ENCODE results near the gene CEP192. TPM values are rescaled to one million over a fixed set of nuclear protein-coding genes. Genes with fewer than 3 reads are reported as not detected.

CEP192 gene
- total and polyA plus RNA-seq, 2 of the 13 experiments (the other 11 are each of a cell fraction or from before 2014, with no cell fraction given), result 15.3 to 24.7 TPM

DNA sequence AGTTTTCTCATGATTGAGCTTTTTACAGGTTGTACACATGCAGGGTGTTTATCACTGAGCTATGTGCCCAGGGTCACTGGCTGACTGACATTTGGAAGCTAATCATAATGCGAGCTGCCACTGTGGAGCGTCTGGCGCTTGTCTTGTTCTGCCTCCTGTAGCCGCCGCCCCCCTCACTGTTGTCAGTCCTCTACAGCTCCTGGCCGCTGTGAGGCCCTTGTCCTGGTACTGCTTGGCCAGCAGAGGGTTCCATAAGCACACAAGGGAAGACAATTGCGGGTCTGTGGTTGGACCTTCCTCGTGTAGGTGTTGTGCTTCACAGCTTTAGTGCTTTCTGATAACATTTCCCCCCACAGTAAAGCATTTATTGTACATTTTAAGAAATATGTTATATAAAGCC is 121.8 kb downstream of the CEP192 start (continued):
- TF ChIP-seq, protein P1, sequence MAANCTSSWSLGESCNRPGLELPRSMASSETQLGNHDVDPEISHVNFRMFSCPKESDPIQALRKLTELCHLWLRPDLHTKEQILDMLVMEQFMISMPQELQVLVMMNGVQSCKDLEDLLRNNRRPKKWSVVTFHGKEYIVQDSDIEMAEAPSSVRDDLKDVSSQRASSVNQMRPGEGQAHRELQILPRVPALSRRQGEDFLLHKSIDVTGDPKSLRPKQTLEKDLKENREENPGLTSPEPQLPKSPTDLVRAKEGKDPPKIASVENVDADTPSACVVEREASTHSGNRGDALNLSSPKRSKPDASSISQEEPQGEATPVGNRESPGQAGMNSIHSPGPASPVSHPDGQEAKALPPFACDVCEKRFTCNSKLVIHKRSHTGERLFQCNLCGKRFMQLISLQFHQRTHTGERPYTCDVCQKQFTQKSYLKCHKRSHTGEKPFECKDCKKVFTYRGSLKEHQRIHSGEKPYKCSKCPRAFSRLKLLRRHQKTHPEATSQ (CRISPR knock-in tag; IDR thresholded peaks at IDR 0.05; ENCODE audit: borderline replicate concordance), result no peak
- TF ChIP-seq ZBTB38 (CRISPR knock-in tag; IDR thresholded peaks at IDR 0.05) (peak; percentile 90), FOXM1 (CRISPR knock-in tag; IDR thresholded peaks at IDR 0.05) (no peak), ZNF563 (CRISPR knock-in tag; IDR thresholded peaks at IDR 0.05) (peak; percentile 96), MIXL1 (CRISPR knock-in tag; IDR thresholded peaks at IDR 0.05) (0 out of 2 replicates have a peak, but pooled peaks have one; percentile 24), ZFP37 (CRISPR knock-in tag; IDR thresholded peaks at IDR 0.05; ENCODE audit: borderline replicate concordance) (no peak), BRCA1 (CRISPR knock-in tag; IDR thresholded peaks at IDR 0.05) (no peak), IRF2 (CRISPR knock-in tag; IDR thresholded peaks at IDR 0.05) (0 out of 2 replicates have a peak, but pooled peaks have one; percentile 45), ZNF331 (CRISPR knock-in tag; IDR thresholded peaks at IDR 0.05) (peak; percentile 41; the same call in 1 of the 2 replicates), MED1 (CRISPR knock-in tag; IDR thresholded peaks at IDR 0.05) (0 out of 2 replicates have a peak, but pooled peaks have one; percentile 24), KDM2A (CRISPR knock-in tag; IDR thresholded peaks at IDR 0.05; ENCODE audit: borderline replicate concordance, low read depth) (peak; percentile 35; the same call in 1 of the 2 replicates), MBD4 (IDR thresholded peaks at IDR 0.05; ENCODE audit: borderline replicate concordance, low read length) (no peak), MAFF (IDR thresholded peaks at IDR 0.05; ENCODE audit: low read depth, low read length) (no peak)
- TF ChIP-seq, protein P2, sequence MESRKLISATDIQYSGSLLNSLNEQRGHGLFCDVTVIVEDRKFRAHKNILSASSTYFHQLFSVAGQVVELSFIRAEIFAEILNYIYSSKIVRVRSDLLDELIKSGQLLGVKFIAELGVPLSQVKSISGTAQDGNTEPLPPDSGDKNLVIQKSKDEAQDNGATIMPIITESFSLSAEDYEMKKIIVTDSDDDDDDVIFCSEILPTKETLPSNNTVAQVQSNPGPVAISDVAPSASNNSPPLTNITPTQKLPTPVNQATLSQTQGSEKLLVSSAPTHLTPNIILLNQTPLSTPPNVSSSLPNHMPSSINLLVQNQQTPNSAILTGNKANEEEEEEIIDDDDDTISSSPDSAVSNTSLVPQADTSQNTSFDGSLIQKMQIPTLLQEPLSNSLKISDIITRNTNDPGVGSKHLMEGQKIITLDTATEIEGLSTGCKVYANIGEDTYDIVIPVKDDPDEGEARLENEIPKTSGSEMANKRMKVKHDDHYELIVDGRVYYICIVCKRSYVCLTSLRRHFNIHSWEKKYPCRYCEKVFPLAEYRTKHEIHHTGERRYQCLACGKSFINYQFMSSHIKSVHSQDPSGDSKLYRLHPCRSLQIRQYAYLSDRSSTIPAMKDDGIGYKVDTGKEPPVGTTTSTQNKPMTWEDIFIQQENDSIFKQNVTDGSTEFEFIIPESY (CRISPR knock-in tag; IDR thresholded peaks at IDR 0.05), result peak; percentile 97
- TF ChIP-seq, protein P3, sequence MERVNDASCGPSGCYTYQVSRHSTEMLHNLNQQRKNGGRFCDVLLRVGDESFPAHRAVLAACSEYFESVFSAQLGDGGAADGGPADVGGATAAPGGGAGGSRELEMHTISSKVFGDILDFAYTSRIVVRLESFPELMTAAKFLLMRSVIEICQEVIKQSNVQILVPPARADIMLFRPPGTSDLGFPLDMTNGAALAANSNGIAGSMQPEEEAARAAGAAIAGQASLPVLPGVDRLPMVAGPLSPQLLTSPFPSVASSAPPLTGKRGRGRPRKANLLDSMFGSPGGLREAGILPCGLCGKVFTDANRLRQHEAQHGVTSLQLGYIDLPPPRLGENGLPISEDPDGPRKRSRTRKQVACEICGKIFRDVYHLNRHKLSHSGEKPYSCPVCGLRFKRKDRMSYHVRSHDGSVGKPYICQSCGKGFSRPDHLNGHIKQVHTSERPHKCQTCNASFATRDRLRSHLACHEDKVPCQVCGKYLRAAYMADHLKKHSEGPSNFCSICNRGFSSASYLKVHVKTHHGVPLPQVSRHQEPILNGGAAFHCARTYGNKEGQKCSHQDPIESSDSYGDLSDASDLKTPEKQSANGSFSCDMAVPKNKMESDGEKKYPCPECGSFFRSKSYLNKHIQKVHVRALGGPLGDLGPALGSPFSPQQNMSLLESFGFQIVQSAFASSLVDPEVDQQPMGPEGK (CRISPR knock-in tag; IDR thresholded peaks at IDR 0.05), result peak; percentile 43; the same call in 1 of the 2 replicates
- TF ChIP-seq, protein P4, sequence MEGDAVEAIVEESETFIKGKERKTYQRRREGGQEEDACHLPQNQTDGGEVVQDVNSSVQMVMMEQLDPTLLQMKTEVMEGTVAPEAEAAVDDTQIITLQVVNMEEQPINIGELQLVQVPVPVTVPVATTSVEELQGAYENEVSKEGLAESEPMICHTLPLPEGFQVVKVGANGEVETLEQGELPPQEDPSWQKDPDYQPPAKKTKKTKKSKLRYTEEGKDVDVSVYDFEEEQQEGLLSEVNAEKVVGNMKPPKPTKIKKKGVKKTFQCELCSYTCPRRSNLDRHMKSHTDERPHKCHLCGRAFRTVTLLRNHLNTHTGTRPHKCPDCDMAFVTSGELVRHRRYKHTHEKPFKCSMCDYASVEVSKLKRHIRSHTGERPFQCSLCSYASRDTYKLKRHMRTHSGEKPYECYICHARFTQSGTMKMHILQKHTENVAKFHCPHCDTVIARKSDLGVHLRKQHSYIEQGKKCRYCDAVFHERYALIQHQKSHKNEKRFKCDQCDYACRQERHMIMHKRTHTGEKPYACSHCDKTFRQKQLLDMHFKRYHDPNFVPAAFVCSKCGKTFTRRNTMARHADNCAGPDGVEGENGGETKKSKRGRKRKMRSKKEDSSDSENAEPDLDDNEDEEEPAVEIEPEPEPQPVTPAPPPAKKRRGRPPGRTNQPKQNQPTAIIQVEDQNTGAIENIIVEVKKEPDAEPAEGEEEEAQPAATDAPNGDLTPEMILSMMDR (CRISPR knock-in tag; IDR thresholded peaks at IDR 0.05), result peak; percentile 90
- TF ChIP-seq, protein P5, sequence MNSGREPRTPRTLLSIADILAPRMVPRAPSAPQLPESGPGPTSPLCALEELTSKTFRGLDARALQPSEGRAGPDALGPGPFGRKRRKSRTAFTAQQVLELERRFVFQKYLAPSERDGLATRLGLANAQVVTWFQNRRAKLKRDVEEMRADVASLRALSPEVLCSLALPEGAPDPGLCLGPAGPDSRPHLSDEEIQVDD (CRISPR knock-in tag; IDR thresholded peaks at IDR 0.05; ENCODE audit: borderline replicate concordance), result no peak
- TF ChIP-seq, protein P6, sequence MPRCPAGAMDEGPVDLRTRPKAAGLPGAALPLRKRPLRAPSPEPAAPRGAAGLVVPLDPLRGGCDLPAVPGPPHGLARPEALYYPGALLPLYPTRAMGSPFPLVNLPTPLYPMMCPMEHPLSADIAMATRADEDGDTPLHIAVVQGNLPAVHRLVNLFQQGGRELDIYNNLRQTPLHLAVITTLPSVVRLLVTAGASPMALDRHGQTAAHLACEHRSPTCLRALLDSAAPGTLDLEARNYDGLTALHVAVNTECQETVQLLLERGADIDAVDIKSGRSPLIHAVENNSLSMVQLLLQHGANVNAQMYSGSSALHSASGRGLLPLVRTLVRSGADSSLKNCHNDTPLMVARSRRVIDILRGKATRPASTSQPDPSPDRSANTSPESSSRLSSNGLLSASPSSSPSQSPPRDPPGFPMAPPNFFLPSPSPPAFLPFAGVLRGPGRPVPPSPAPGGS (CRISPR knock-in tag; IDR thresholded peaks at IDR 0.05), result no peak
- TF ChIP-seq, protein P7, sequence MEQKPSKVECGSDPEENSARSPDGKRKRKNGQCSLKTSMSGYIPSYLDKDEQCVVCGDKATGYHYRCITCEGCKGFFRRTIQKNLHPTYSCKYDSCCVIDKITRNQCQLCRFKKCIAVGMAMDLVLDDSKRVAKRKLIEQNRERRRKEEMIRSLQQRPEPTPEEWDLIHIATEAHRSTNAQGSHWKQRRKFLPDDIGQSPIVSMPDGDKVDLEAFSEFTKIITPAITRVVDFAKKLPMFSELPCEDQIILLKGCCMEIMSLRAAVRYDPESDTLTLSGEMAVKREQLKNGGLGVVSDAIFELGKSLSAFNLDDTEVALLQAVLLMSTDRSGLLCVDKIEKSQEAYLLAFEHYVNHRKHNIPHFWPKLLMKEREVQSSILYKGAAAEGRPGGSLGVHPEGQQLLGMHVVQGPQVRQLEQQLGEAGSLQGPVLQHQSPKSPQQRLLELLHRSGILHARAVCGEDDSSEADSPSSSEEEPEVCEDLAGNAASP (CRISPR knock-in tag; IDR thresholded peaks at IDR 0.05; ENCODE audit: borderline replicate concordance), result no peak

Data from HepG2 (cell line).